ENCODE data around the gene KAZALD1. TPM values are rescaled to one million over a fixed set of nuclear protein-coding genes. Genes with fewer than 3 reads are reported as not detected.
A peak's percentile ranks its signal among the peaks of the same experiment; 100 is the strongest.
"Not testable (repeated sequence)": the region's sequence is repeated elsewhere in the genome, so short reads cannot be mapped to it uniquely, and the experiment has no call there.

The KAZALD1 gene
- total and polyA plus RNA-seq, 4 donors, result 12.4 to 20.7 (median 15.3) TPM

- not testable (repeated sequence) for H3K27ac ChIP-seq (ENCODE audit: low read depth in 1 of 2, low read length in 2 of 2); DNase-seq; ATAC-seq (ENCODE audit: low FRiP score); H3K4me1 ChIP-seq (ENCODE audit: control insufficient read depth in 1 of 2, insufficient read depth in 2 of 2, low read length in 2 of 2); H3K27me3 ChIP-seq (ENCODE audit: control insufficient read depth in 1 of 2, insufficient read depth in 2 of 2, low read length in 1 of 2); H3K4me3 ChIP-seq (ENCODE audit: low read length in 2 of 2); H3K9me3 ChIP-seq (ENCODE audit: control insufficient read depth, low read length)
- H3K36me3 ChIP-seq (ENCODE audit: control insufficient read depth in 1 of 2, insufficient read depth in 2 of 2, low read length in 1 of 2), result peaks cover 7 to 13% of the 10 kb centered on the region in 2 donors
- WGBS, 2 donors, result 86 to 91% methylated on average over 4 of the region's 4 CpGs
- intact Hi-C loops (cut with DNase I), result loop anchor here in 1 of 2 donors (5.0 kb wide), 3 partner anchors 33 to 122 kb away; partner anchors contain the start of genes LZTS2 and SLF2
These were observed 27.4 kb upstream of the KAZALD1 start for GRCh38 chr10:101034404-101034803.

DNA sequence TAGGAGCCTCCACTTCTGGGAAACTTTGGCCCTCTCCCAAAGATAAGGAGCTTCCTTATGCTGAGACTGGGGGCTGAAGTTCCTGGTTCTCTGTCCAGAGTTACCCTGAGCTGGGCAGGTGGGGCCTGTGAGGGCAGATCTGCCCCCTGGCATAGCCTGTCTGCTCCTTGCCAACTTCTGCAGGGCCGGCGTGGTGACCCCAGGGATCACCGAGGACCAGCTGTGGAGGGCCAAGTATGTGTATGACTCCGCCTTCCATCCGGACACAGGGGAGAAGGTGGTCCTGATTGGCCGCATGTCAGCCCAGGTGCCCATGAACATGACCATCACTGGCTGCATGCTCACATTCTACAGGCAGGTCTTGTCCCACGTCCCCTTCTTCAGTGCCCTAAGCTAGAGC is 26.5 kb upstream of the KAZALD1 start:
- H3K4me1 ChIP-seq (ENCODE audit: control insufficient read depth in 1 of 2, insufficient read depth in 2 of 2, low read length in 2 of 2), result no peaks in the 10 kb centered on the region
- H3K9me3 ChIP-seq (ENCODE audit: control insufficient read depth, low read length), result no peaks in the 10 kb centered on the region
- no peak overlapping the region for H3K4me3 ChIP-seq (ENCODE audit: low read length in 2 of 2)
- intact Hi-C loops (cut with DNase I), result no loop called here
- no peaks in the 10 kb centered on the region for H3K27me3 ChIP-seq (ENCODE audit: control insufficient read depth in 1 of 2, insufficient read depth in 2 of 2, low read length in 1 of 2)
- DNase-seq (peak in 1 of 2 donors; percentile 32), ATAC-seq (ENCODE audit: low FRiP score) (no peak)
- WGBS, 2 donors, result 77 to 84% methylated on average over 7 of the region's 7 CpGs
- peaks cover 7 to 13% of the 10 kb centered on the region in 2 donors for H3K36me3 ChIP-seq (ENCODE audit: control insufficient read depth in 1 of 2, insufficient read depth in 2 of 2, low read length in 1 of 2)
- H3K27ac ChIP-seq (ENCODE audit: low read depth in 1 of 2, low read length in 2 of 2), result no peak overlapping the region

DNA sequence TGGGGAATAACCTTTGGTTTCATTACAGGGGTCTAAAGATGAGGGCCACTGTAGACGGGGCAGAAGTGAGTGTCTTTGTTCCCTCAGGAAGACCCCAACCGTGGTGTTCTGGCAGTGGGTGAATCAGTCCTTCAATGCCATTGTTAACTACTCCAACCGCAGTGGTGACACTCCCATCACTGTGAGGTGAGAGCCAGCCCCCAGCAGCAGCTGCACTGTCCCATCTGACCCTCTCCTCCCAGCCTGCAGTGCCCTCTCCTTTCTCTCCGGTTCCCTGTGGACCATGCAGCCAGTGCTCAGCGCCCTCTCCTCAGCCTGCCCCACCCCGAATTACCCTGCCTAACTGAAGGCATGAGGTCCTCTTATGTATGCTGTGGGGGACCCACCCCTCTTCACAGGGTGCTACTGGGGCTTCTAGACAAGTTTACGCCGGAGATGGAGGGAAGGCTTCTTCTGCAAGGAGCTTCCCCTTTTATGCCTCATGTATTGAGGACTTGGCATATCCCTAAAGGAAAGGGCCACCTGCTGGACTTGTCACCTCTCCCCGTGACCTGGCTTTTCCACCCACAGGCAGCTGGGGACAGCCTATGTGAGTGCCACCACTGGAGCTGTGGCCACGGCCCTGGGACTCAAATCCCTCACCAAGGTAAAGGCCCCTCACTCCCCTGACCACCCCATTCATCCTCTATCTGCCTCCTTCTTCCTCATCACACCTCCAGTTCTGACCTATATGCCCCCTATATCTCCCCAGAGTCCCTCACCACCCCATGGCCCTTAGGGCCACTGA is 25.7 kb upstream of the KAZALD1 start:
- no peaks in the 10 kb centered on the region for H3K27me3 ChIP-seq (ENCODE audit: control insufficient read depth in 1 of 2, insufficient read depth in 2 of 2, low read length in 1 of 2)
- no peak for ATAC-seq (ENCODE audit: low FRiP score)
- intact Hi-C loops (cut with DNase I), result no loop called here
- no peaks in the 10 kb centered on the region for H3K9me3 ChIP-seq (ENCODE audit: control insufficient read depth, low read length)
- DNase-seq, result peak in 1 of 2 donors; percentile 71
- 79 to 80% methylated on average over 10 of the region's 10 CpGs for WGBS, 2 donors
- peaks cover 7 to 13% of the 10 kb centered on the region in 2 donors for H3K36me3 ChIP-seq (ENCODE audit: control insufficient read depth in 1 of 2, insufficient read depth in 2 of 2, low read length in 1 of 2)
- no peak overlapping the region for H3K4me3 ChIP-seq (ENCODE audit: low read length in 2 of 2)
- H3K4me1 ChIP-seq (ENCODE audit: control insufficient read depth in 1 of 2, insufficient read depth in 2 of 2, low read length in 2 of 2), result no peaks in the 10 kb centered on the region
- no peak overlapping the region for H3K27ac ChIP-seq (ENCODE audit: low read depth in 1 of 2, low read length in 2 of 2)

GRCh38 chr10:101036726-101037125 is 25.1 kb upstream of the KAZALD1 start:
- intact Hi-C loops (cut with DNase I), result no loop called here
- peak in 1 of 2 donors; percentile 38 for DNase-seq
- no peak for ATAC-seq (ENCODE audit: low FRiP score)
- 78 to 84% methylated on average over 7 of the region's 7 CpGs for WGBS, 2 donors
- Histone ChIP-seq H3K4me1 (ENCODE audit: control insufficient read depth in 1 of 2, insufficient read depth in 2 of 2, low read length in 2 of 2) (no peaks in the 10 kb centered on the region), H3K4me3 (ENCODE audit: low read length in 2 of 2) (no peak overlapping the region), H3K9me3 (ENCODE audit: control insufficient read depth, low read length) (no peaks in the 10 kb centered on the region), H3K36me3 (ENCODE audit: control insufficient read depth in 1 of 2, insufficient read depth in 2 of 2, low read length in 1 of 2) (peaks cover 7 to 13% of the 10 kb centered on the region in 2 donors), H3K27ac (ENCODE audit: low read depth in 1 of 2, low read length in 2 of 2) (no peak overlapping the region), H3K27me3 (ENCODE audit: control insufficient read depth in 1 of 2, insufficient read depth in 2 of 2, low read length in 1 of 2) (no peaks in the 10 kb centered on the region)

DNA sequence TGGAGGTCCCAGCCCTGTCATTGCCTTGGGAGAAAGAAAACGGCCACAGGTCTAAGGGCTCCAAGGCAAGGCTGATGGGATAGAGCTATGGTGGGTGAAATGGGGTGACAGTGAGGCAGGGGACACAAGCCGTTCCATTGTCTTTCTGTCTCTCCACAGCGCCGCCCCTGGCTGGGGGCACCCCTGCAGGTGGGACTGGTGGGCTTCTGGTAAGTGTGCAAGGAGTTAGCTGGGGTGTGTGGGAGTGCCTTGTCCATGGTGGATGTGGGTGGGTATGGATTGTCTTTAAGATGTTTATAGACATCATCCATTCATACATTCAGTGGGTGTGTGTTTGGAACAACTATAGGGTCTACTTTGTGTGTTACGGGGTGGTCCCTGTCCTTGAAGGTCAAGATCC is 23.3 kb upstream of the KAZALD1 start:
- H3K9me3 ChIP-seq (ENCODE audit: control insufficient read depth, low read length), result no peaks in the 10 kb centered on the region
- H3K27me3 ChIP-seq (ENCODE audit: control insufficient read depth in 1 of 2, insufficient read depth in 2 of 2, low read length in 1 of 2), result no peaks in the 10 kb centered on the region
- H3K27ac ChIP-seq (ENCODE audit: low read depth in 1 of 2, low read length in 2 of 2), result no peak overlapping the region
- no peak overlapping the region for H3K4me3 ChIP-seq (ENCODE audit: low read length in 2 of 2)
- DNase-seq (peak in 1 of 2 donors; percentile 51), ATAC-seq (ENCODE audit: low FRiP score) (no peak)
- H3K4me1 ChIP-seq (ENCODE audit: control insufficient read depth in 1 of 2, insufficient read depth in 2 of 2, low read length in 2 of 2), result no peaks in the 10 kb centered on the region
- 53 to 57% methylated on average over 5 of the region's 5 CpGs for WGBS, 2 donors
- H3K36me3 ChIP-seq (ENCODE audit: control insufficient read depth in 1 of 2, insufficient read depth in 2 of 2, low read length in 1 of 2), result peaks cover 7 to 13% of the 10 kb centered on the region in 2 donors
- intact Hi-C loops (cut with DNase I), result no loop called here

GRCh38 chr10:101040061-101040460 is 21.7 kb upstream of the KAZALD1 start:
- no peak for ATAC-seq (ENCODE audit: low FRiP score)
- 86 to 91% methylated on average over 3 of the region's 3 CpGs for WGBS, 2 donors
- Histone ChIP-seq H3K27ac (ENCODE audit: low read depth in 1 of 2, low read length in 2 of 2) (no peak overlapping the region), H3K9me3 (ENCODE audit: control insufficient read depth, low read length) (no peaks in the 10 kb centered on the region), H3K36me3 (ENCODE audit: control insufficient read depth in 1 of 2, insufficient read depth in 2 of 2, low read length in 1 of 2) (peaks cover 7 to 13% of the 10 kb centered on the region in 2 donors), H3K4me1 (ENCODE audit: control insufficient read depth in 1 of 2, insufficient read depth in 2 of 2, low read length in 2 of 2) (no peaks in the 10 kb centered on the region), H3K4me3 (ENCODE audit: low read length in 2 of 2) (no peak overlapping the region), H3K27me3 (ENCODE audit: control insufficient read depth in 1 of 2, insufficient read depth in 2 of 2, low read length in 1 of 2) (no peaks in the 10 kb centered on the region)
- DNase-seq, result peak in 1 of 2 donors; percentile 10
- intact Hi-C loops (cut with DNase I), result loop anchor here in 1 of 2 donors (2.0 kb wide), 1 partner anchor 27 kb away; no protein-coding TSS in a partner anchor

DNA sequence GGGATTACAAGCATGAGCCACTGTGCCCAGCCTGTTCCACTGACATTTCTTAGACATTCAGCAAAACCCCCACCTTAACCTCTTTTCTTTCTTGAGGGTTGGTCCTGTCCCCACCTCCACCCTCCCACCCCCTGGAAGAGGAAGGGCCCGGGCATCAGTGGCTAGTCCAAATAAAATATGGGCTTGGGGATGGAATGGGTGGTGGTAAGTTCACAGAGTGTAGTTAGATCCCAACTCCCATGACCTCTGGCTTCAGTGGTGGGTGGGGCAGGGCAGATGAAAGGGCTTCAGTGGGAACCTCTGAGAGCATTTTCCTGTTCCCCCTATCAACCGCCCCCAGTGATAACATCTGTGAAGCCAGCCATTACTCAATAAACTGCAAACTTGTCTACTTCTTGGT is 20.9 kb upstream of the KAZALD1 start:
- WGBS, 2 donors, result 28 to 42% methylated on average over 2 of the region's 2 CpGs

GRCh38 chr10:101041252-101041761 is 20.5 kb upstream of the KAZALD1 start:
- no peaks in the 10 kb centered on the region for H3K9me3 ChIP-seq (ENCODE audit: control insufficient read depth, low read length)
- H3K27me3 ChIP-seq (ENCODE audit: control insufficient read depth in 1 of 2, insufficient read depth in 2 of 2, low read length in 1 of 2), result no peaks in the 10 kb centered on the region
- 15 to 18% methylated on average over 6 of the region's 6 CpGs for WGBS, 2 donors
- peak; percentile 85 for DNase-seq
- peaks cover 7% of the 10 kb centered on the region in 2 donors for H3K36me3 ChIP-seq (ENCODE audit: control insufficient read depth in 1 of 2, insufficient read depth in 2 of 2, low read length in 1 of 2)
- ATAC-seq (ENCODE audit: low FRiP score), result peak; percentile 88
- H3K4me1 ChIP-seq (ENCODE audit: control insufficient read depth in 1 of 2, insufficient read depth in 2 of 2, low read length in 2 of 2), result no peaks in the 10 kb centered on the region
- H3K4me3 ChIP-seq (ENCODE audit: low read length in 2 of 2), result no peak overlapping the region
- no peak overlapping the region for H3K27ac ChIP-seq (ENCODE audit: low read depth in 1 of 2, low read length in 2 of 2)
- intact Hi-C loops (cut with DNase I), result loop anchor here in 1 of 2 donors (2.0 kb wide), 1 partner anchor 25 kb away; no protein-coding TSS in a partner anchor

More for the DNA sequence above, 20.9 kb upstream of the KAZALD1 start:
- intact Hi-C loops (cut with DNase I), result loop anchor here in 1 of 2 donors (2.0 kb wide), 1 partner anchor 26 kb away; no protein-coding TSS in a partner anchor
- no peak for ATAC-seq (ENCODE audit: low FRiP score)
- H3K36me3 ChIP-seq (ENCODE audit: control insufficient read depth in 1 of 2, insufficient read depth in 2 of 2, low read length in 1 of 2), result peaks cover 7 to 10% of the 10 kb centered on the region in 2 donors
- H3K9me3 ChIP-seq (ENCODE audit: control insufficient read depth, low read length), result no peaks in the 10 kb centered on the region
- no peak overlapping the region for H3K4me3 ChIP-seq (ENCODE audit: low read length in 2 of 2)
- H3K27ac ChIP-seq (ENCODE audit: low read depth in 1 of 2, low read length in 2 of 2), result no peak overlapping the region
- no peaks in the 10 kb centered on the region for H3K27me3 ChIP-seq (ENCODE audit: control insufficient read depth in 1 of 2, insufficient read depth in 2 of 2, low read length in 1 of 2)
- no peak for DNase-seq
- H3K4me1 ChIP-seq (ENCODE audit: control insufficient read depth in 1 of 2, insufficient read depth in 2 of 2, low read length in 2 of 2), result no peaks in the 10 kb centered on the region

All from aorta (tissue), 5 donors.